NCI-H2081 treated with DMSO at 0.1 percent for 48 hours (cell line): ENCODE data around the gene FAXDC2.
"Not testable (repeated sequence)": the region's sequence is repeated elsewhere in the genome, so short reads cannot be mapped to it uniquely, and the experiment has no call there.

ENCODE experiments used
- DNase-seq: peaks from one replicate; lab custom pipeline; 2025; lab: John Stamatoyannopoulos, UW

The FAXDC2 gene

DNA sequence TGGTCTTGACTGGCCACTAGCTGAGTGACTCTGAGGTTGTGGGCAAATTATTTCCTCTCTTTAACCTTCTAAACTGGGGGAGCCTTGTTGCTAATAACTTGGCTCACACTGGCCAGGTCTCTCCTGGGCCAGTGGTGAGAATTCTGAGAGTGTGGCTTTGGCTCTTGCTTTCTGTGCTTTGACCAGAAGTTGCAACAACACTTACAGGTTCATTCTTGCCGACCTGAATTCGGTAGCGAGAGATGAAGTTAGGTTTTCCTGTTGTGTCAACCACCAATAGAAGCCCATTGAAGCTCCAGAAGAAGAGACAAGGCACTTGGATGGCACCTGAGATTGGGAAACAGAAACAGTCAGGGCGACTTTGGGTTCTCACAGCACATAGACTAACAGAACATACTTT is 19.8 kb downstream of the FAXDC2 start:
- DNase-seq: no peak

DNA sequence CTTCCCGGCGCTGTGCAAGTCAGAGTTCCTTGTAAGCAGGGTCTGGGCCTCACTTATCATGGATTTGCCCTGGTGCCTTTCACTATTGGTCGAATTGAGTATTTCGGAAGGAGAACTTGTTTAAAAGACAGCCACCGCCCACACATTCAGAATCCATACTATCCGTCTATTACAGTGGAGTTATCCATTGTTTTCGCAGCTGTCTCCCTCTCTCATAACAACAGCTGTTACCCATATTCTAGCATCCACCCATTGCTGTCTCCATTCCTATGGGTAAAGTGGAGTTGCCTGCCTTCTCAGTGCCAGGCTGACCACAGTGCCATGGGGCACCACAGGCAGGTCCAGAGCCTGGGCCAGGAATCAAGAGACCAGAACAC is 20.2 kb downstream of the FAXDC2 start:
- no peak for DNase-seq

DNA sequence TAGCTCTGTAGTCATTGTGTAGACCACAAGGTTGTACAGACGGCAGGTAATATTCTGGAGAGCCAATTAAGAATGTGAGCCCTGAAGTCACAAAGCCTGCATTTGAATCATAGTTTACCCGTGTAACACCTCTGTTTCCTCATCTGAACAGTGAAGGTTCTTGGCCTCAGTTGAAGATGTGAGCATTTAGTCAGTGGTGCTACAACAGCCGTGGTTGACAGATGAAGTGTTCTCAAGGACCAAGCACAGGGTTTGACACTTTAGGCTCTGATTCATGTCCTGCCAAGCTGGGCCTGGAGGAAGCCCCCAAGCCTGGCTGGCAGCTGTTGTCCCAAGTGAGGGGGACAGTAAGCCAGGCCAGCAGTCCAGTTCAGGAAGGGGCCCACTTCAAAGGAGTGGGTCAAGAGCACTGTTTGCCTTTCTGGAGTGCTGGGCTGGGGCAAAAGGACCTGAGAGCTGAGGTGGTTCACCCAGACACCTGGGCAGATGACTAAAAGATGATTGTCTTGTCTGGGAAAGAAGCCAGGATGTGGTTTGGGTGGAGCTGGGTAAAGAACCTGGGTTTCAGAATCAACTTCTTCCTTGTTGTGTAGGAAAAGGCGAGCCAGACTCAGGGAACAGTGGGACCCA is 20.7 kb downstream of the FAXDC2 start:
- DNase-seq: no peak

DNA sequence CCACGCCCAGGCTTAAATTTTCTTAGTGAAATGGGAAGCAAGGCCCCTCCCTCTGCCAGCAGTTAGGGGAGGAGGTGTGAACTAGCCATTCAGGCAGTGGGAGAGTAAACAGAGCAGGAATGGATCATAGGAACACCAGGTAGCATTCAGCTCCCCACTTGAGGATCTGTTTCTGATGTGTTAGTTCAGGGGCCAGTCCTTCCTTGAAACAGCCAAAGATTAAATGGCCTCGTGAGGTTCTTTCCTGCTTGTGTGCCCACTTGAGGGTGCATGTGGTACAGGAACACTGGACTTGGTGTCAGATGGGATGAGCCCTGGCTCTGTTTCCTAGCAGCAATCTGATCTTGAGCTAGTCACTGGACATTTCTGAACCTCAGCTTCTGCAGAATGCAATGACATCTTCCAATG is 21.2 kb downstream of the FAXDC2 start:
- DNase-seq: no peak

DNA sequence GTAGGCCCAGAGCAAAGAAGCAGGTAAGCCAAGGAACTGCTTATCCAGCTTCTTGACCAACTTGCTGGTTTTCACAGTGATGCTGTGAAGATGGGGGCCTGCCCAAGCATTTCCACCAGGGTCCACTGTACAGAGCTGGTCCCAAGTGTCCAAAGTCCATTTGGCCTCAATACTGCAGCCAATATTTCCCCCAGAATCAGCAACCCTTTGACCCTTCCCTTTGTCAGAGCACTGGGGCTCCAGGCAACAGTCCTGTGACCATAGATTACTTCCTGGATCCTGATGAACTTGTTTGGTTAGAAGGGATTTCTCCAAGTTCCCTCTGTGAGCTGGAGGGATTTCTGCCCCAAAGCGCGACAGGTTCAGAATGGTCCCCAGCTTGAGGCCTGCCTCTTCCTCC is 26.3 kb downstream of the FAXDC2 start:
- no peak for DNase-seq

DNA sequence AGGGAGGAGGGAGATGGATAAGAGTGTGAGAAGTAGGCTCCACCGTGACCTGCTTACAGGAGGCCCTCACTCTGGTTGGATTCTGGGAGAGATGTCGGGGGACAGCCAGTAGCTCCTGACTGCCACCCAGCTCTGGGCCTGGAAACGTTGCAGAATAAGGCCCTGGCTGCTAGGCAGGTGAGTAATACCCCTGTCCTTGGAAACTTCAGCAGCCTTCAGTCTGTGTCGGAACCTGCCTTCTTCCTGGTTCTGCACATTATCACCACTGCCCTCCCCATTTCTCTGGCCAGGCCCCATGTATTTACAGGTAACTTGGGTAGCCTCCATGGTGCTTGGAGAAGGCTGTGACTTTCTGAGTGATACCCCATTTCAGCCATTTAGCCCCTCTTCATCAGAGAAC is 26.8 kb downstream of the FAXDC2 start:
- DNase-seq: no peak

DNA sequence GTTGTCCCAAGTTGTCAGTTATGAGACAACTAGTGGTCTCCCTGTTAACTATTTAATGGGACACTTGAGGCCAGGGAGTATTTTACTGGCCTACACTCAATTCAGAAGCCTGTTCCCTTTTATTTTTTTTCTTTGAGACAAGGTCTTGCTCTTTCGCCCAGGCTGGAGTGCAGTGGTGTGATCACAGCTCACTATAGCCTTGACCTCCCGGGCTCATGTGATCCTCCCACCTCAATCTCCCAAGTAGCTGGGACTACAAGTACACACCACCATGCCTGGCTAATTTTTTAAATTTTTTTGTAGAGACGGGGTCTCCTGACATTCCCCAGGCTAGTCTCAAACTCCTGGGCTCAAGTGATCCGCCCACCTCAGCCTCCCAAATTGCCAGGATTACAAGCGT is 27.5 kb downstream of the FAXDC2 start:
- DNase-seq: not testable (repeated sequence)

DNA sequence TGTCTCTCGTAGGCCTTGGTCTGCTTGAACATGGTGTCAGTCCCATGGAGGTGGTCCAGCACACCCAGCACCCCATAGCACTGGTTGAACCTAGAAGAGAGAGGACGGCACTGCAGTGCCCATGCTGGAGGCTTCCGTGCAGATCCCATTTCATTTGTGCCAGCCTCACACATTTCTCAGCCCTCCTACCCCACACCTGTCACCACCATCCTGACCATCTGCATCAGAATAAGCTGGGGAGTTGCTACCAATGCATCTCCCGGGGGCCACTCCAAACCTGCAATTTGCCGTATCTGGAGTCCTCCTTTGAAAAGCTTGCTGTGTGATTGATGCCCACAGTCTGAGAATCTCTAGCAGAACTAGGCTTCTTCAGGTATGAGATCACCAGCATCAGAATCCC is 30.0 kb downstream of the FAXDC2 start:
- no peak for DNase-seq

DNA sequence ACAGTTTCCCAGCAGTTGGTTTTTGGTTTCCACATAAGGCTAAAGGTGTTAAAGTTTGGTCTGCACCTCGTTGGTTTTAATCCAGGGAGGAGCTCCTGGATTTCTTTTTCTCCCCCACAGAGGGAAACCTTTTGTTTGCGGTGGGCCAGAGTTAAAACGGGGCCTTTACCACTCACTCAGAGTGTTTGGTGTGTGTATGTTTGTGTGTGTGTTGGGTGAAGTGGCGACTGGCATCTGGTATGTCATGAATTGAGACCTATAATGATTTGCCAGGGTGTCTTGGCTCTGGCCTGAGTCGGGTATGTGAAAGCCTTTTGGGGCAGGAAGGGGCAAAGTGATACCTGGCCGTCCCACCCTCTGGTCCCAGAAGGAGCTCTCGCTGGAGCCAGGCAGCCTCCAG is 30.9 kb downstream of the FAXDC2 start:
- DNase-seq: no peak

DNA sequence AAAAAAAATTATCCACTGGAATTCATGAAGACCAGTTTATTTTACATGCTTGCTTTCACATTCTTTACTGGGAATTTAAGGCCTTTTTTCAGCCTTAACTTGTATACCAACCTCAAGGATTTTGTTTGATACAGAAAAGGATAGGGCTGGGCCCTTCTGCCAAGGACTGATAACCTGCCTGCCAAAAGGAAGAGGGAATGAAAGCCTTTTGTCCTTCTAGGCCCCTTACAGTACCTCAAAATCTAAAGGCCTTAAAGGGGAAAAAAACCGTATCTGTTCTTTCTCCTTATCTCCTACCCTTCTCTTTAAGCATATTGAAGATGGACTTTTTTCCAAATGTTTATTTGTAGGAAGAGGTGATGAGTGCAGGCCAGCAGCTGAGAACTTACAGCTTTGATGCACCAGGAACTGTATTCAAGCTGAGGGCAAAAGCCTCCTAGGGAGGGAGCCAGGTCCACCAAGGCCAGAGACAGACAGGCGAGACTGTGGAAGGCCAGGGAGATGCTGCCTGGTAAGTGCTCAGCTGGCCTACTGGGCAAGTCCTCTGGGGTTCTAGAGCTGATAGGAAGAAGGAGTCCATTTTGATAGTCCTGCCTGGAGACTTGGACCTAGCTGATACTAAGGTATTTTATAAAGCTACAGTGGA is 31.8 kb downstream of the FAXDC2 start:
- no peak for DNase-seq

DNA sequence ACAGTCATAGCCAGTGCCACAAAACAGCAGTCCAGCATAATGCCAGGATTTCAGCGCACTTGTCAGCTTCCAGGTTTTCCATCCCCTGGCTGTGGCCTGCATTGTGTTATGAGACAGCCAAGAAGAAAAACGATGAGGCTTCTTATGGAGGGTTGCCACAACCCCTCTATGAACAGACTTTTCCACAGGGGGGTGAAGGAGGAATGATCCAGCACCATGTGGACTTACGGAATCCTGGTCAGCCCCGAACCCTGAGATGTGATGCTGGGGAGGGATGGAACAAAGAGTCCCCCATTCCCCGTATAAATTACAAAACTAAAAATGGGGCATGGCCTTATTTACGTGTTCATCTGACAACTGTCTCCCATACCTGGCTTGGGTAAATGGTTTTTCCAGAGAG is 32.6 kb downstream of the FAXDC2 start:
- no peak for DNase-seq

DNA sequence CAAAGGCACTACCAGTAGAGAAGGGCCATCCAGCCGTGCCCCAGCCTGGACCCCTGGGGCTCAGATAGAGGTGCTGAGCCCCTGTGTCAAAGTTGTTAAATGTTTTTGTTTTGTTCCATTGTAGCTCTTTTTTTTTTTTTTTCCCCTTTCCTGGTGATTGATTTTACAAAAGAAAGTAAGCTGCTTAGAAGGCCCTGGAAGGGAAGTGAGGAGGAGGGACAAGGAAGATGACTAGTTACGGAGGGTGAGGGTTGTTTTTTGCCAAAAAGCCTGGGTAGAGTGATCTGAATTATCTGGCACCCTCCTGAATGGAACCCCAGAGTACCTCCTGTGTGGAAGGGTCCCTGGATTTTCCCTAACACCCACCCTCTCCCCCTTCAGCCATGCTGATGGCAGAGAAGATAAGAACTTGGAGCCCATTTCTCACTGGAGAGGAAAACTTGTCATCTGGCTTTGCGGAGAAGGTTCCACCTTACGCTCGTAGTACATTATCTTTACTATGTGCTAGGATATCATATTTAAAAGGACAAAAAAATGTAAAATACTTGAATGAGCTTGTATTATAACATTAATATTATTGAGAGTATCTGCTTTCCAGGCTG is 33.4 kb downstream of the FAXDC2 start:
- no peak for DNase-seq

DNA sequence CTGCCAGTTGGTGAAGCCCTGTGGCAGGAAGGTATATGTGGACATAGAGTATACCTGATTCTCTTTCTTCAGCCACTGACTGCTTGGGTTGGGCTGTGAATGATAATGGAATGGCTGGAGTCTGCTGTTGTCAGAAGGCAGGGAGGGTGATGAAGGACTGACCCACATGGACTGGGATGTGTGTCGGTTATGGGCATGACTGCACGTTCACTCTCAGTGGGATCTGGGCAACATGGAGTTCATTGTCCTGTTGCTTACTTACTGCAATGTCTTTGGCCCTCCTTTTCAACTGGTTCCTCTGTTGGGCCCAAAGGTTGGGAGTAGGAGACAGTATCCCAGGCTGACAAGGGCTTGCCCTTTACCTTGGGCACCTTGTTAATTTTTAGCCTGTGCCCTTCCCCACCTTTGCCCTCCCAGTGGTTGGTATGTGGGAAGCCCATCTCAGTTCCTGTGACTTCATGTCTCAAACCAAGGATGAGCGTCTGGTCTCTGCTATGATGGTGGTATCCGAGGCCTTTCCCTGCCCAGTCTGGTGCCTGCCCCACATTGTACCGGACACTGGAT is 34.6 kb downstream of the FAXDC2 start:
- DNase-seq: no peak

DNA sequence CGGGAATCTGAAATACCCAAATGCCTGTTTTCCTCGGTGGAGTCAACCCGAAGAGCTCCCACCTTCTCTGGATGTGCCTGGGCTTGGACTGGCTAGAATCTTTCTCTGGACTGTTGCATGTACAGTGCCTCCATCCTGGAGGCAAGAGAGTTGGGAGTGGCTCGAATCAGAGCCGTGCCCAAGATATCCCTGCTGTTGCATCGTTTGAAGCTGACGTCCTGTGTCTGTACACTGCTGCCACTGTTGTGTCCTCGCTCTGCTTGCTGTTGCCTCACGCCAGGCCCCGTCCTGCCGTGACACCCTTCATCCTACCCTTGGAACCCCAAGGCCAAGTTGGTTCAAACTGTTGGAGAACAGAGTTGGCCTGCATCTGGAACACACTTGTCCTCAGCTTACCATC is 35.4 kb downstream of the FAXDC2 start:
- DNase-seq: no peak

DNA sequence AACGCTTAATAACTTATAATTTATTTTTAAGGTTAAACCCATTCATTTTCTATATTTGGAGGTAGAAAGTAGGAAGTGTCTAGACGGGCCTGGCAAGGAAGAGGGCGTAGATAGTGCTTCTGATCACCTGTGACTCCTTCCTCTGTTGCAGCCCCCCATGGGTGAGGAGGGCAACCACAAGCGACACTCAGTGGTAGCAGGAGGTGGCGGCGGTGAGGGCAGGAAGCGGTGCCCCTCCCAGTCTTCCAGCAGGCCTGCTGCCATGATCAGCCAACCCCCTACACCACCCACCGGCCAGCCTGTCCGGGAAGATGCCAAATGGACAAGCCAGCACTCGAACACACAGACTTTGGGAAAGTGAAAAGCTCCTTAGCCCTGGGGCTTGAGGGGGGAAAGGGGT is 36.7 kb downstream of the FAXDC2 start:
- no peak for DNase-seq

DNA sequence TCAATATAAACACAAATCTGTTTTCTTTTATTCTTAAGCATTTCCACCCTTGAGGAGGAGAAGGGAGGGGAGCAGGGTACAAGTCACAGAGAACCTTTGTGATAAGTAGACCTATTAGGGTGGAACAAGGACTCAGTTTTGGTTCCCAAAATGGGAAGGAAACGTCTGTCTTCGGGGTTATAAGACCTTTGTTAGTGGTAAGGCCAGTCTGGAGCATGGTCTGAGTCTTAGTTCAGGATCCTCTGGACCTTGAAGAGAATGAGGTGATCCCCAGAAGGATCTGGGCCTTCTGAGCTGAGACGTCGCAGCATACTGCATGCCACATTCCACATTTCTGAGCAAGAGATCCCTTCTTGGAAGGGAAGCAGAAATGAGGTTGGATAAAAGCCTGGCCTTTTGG is 37.2 kb downstream of the FAXDC2 start:
- no peak for DNase-seq

DNA sequence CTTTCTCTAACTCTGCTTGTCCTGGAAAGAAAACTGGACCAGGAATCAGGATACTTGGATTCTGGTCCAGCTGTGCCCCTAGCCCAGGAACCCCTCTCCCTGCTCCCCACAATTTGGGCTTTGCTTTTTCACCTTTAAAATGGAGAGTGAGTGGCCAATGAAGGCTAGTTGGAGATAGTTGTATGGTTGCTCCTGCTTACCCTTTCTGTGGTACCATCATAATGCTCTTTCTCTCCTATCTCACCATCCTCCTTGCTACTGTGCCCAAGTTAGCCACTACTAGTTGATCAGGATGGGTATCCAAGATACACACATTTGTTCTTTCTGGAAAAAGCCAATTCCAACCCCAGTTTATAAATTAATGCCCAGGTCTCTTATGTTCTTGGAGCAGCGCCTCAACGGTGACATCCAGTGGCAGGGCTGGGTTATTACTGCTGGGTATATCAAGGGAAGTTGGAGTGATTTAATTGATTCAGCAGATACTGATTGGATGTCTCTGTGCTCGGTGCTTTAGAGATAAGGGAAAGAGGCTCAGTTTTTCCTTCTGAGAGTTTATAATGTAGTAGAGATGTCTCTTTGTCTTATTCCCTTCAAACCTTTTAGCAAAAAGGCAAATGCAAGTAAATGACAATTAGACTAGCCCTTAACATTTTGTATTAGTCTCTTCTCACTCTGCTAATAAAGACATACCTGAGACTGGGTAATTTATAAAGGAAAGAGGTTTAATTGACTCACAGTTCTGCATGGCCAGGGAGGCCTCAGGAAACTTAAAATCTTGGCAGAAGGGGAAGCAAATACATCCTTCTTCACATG is 38.5 kb downstream of the FAXDC2 start:
- peak; percentile 5 for DNase-seq

DNA sequence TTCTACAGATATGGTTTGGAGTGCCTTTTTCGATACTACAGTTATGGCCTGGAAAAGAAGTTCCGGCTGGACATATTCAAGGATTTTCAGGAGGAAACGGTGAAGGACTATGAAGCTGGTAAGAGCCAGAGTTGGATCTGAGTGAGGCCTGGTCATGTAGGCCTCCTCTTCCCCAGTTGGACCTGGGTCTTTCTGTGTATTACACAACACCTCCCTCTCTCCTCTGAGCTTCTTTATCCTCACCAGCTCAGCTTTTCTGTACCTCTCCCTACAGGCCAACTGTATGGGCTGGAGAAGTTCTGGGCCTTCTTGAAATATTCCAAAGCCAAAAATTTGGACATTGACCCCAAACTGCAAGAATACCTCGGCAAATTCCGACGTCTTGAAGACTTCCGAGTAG is 39.2 kb downstream of the FAXDC2 start:
- no peak for DNase-seq

DNA sequence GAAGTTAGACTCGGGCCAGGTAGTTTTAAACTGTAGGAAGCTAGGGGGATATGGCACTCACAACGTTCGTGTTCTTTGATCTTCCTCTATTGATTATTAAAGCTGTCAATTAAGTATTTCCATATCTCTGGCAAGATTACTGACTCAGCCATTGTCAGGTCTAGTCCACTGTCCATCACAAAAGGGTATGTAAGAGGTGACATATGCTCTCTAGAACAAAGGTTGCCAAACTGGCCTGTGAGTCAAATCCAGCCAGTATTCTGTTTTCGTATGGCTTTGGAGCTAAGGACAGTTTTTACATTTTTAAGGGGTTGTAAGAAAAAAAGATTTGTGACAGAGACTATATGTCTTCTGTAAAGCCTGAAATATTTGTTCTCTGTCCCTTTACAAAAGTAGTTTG is 44.2 kb downstream of the FAXDC2 start:
- no peak for DNase-seq

DNA sequence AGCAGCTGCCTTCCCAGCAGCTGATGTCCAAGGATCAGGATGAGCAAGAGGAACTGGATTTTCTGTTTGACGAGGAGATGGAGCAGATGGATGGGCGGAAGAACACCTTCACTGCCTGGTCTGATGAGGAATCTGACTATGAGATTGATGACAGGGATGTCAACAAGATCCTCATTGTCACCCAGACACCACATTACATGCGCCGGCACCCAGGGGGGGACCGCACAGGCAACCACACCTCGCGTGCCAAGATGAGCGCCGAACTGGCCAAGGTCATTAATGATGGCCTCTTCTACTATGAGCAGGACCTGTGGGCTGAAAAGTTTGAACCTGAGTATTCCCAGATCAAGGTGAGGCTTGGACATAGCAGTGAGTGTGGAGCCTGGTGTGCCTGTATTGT is 48.4 kb downstream of the FAXDC2 start:
- DNase-seq: no peak

DNA sequence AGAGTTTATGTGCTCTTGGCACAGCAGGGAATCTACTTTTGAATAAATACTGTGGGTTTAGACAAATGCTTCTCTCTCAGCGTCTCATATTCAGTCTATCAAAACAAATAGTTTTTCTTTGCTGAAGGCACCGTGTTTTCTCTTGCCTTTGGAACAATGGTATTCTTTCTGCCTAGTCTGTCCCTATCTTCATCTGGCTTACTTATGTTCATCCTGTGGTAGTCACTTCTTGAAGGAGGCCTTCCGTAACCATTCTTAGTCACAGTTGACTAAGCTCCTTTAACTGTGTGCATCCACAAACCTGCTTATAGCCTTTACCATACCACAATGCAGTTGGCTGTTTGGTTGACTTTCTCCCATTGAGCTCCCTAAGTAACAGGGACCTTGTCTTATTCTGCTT is 49.3 kb downstream of the FAXDC2 start:
- DNase-seq: no peak

DNA sequence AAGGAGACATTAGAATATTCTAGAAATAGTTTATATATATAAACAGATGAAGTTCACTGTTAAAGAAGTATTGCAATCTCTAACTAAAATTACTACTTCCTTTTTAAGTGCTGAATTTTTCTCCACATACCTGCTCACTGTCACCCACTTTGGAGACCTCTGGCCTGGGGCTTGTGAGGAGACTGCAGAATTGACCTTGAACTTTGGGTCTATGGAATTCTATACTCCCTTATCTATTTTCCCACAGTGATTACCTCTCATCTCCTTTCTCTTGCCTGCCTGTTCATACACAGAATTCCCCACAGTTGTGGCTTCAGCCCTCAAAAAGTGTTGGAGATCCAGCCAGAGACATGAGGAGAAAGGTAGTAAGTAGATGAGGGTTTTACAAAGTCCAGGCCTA is 49.8 kb downstream of the FAXDC2 start:
- no peak for DNase-seq

DNA sequence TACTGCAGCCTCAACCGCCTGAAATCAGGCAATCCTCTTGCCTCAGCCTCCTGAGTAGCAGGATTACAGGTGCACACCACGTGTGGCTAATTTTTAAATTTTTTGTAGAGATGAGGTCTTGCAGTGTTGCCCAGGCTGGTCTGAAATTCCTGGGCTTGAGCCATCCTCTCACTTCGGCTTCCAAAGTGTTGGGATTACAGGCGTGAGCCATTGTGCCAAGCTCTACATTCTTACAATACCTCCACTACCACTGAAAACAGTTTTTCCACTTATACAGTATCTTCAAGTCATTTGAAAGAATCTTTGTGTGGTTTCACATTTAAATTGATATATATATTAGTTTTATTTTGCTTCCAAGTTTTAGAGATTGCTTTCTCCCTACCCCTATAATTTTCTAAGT is 52.6 kb downstream of the FAXDC2 start:
- DNase-seq: no peak
